ENCODE data around the gene ANKRD6. TPM values are rescaled to one million over a fixed set of nuclear protein-coding genes. Genes with fewer than 3 reads are reported as not detected.

ANKRD6 gene
- total and polyA plus RNA-seq, 2 donors (not counting 3 experiments of a cell fraction or from before 2014, with no cell fraction given) = 3.4 to 9.6 TPM

- Histone ChIP-seq H4K20me1 (replicated peaks; ENCODE audit: control insufficient read depth, extremely low read depth, insufficient read depth, low read length) (no peaks in the 10 kb centered on the region), H3K79me2 (ENCODE audit: control insufficient read depth, insufficient read depth, low read length) (no peaks in the 10 kb centered on the region), H3K4me1 (ENCODE audit: control insufficient read depth, extremely low read depth, insufficient read depth, low read length) (peaks cover 8% of the 10 kb centered on the region), H3K36me3 (ENCODE audit: control insufficient read depth in 2 of 2, extremely low read depth in 1 of 2, insufficient read depth in 2 of 2, low read length in 2 of 2) (no peaks in the 10 kb centered on the region), H3K9me1 (replicated peaks; ENCODE audit: control insufficient read depth, extremely low read depth, insufficient read depth, low read length) (no peaks in the 10 kb centered on the region), H3K4me2 (ENCODE audit: insufficient read depth, low read length) (peak overlapping the region; percentile 34), H3K27ac (ENCODE audit: insufficient read depth, low read depth, low read length) (no peak overlapping the region), H3K27me3 (ENCODE audit: control insufficient read depth in 2 of 2, insufficient read depth in 2 of 2, low read length in 2 of 2) (peaks cover 51 to 58% of the 10 kb centered on the region in 2 experiments), H2AFZ (ENCODE audit: low read depth, low read length) (peak overlapping the region; percentile 59), H3K9ac (replicated peaks; ENCODE audit: extremely low read depth, insufficient read depth, low read length) (no peak overlapping the region), H3K9me3 (replicated peaks; ENCODE audit: control insufficient read depth, insufficient read depth, low read length) (no peaks in the 10 kb centered on the region), H3K4me3 (replicated peaks in 1 of 3; ENCODE audit: insufficient read depth in 1 of 3, low read depth in 1 of 3, low read length in 3 of 3) (peak overlapping the region; percentile 28 to 38 (median 34))
- TF ChIP-seq FOS (IDR thresholded peaks at IDR 0.05; ENCODE audit: borderline replicate concordance, insufficient read depth, low read length) (no peak), EZH2 (IDR thresholded peaks at IDR 0.05; ENCODE audit: borderline replicate concordance, low read depth, low read length, severe bottlenecking) (peak; percentile 93)
- BruUV-seq (replicated peaks) = no TSS peak
- ChIA-PET CTCF (interaction anchor here (0.5 to 1.7 kb wide), 5 partner anchors 21 to 61 kb away, joined by 3 to 7 read pairs (median 3); no protein-coding TSS in a partner anchor), POLR2A (interaction anchor here (0.6 kb wide), 1 partner anchor 90 kb away, joined by 10 read pairs; no protein-coding TSS in a partner anchor)
- intact Hi-C loops (cut with micrococcal nuclease) = loop anchor here (1.0 kb wide), 1 partner anchor 39 kb away; no protein-coding TSS in a partner anchor
- no peak for DNase-seq (ENCODE audit: low read depth, low spot score)
- dilution Hi-C loops (cut with MboI; ENCODE audit: extremely low pct_ligation_motif_present, low sequenced_read_pairs) = no loop called here
- no peak for FAIRE-seq
Observed at GRCh38 chr6:89411145-89412070, 21.5 kb upstream of the ANKRD6 start.

GRCh38 chr6:89412071-89413005 is 20.6 kb upstream of the ANKRD6 start, which contains the start of gene RRAGD:
TSS of gene RRAGD (minus strand) at chr6:89412273. CDS start at chr6:89411993, 280 bp downstream.
- Histone ChIP-seq H3K9ac (replicated peaks; ENCODE audit: extremely low read depth, insufficient read depth, low read length) (no peak within 1 kb of the TSS), H3K79me2 (ENCODE audit: control insufficient read depth, insufficient read depth, low read length) (no peaks in the 10 kb centered on the region), H3K27ac (ENCODE audit: insufficient read depth, low read depth, low read length) (no peak within 1 kb of the TSS), H4K20me1 (replicated peaks; ENCODE audit: control insufficient read depth, extremely low read depth, insufficient read depth, low read length) (no peaks in the 10 kb centered on the region), H3K27me3 (ENCODE audit: control insufficient read depth in 2 of 2, insufficient read depth in 2 of 2, low read length in 2 of 2) (peaks cover 50 to 58% of the 10 kb centered on the region in 2 experiments), H3K9me3 (replicated peaks; ENCODE audit: control insufficient read depth, insufficient read depth, low read length) (no peaks in the 10 kb centered on the region), H2AFZ (ENCODE audit: low read depth, low read length) (peak within 1 kb of the TSS; percentile 59), H3K9me1 (replicated peaks; ENCODE audit: control insufficient read depth, extremely low read depth, insufficient read depth, low read length) (no peaks in the 10 kb centered on the region), H3K4me3 (replicated peaks in 1 of 3; ENCODE audit: insufficient read depth in 1 of 3, low read depth in 1 of 3, low read length in 3 of 3) (peak within 1 kb of the TSS; percentile 28 to 38 (median 34)), H3K4me1 (ENCODE audit: control insufficient read depth, extremely low read depth, insufficient read depth, low read length) (peaks cover 8% of the 10 kb centered on the region), H3K4me2 (ENCODE audit: insufficient read depth, low read length) (peak within 1 kb of the TSS; percentile 34), H3K36me3 (ENCODE audit: control insufficient read depth in 2 of 2, extremely low read depth in 1 of 2, insufficient read depth in 2 of 2, low read length in 2 of 2) (no peaks in the 10 kb centered on the region)
- intact Hi-C loops (cut with micrococcal nuclease) = no loop called here
- DNase-seq (ENCODE audit: low read depth, low spot score) (no peak), FAIRE-seq (no peak)
- TF ChIP-seq JUN (IDR thresholded peaks at IDR 0.05; ENCODE audit: borderline replicate concordance, insufficient read depth, insufficient read length, low read depth) = no peak
- no peak for TF ChIP-seq POLR2A (IDR thresholded peaks at IDR 0.05; ENCODE audit: low read depth, low read length)
- no peak for TF ChIP-seq MAX (IDR thresholded peaks at IDR 0.05; ENCODE audit: insufficient read depth, insufficient read length)
- no peak for TF ChIP-seq EZH2 (IDR thresholded peaks at IDR 0.05; ENCODE audit: borderline replicate concordance, low read depth, low read length, severe bottlenecking)
- no peak for TF ChIP-seq MYC (IDR thresholded peaks at IDR 0.05; ENCODE audit: low read depth, low read length)
- TF ChIP-seq CTCF (IDR thresholded peaks at IDR 0.05; ENCODE audit: extremely low read depth in 1 of 2, insufficient read depth in 1 of 2, low read depth in 1 of 2, low read length in 2 of 2) = no peak
- no peak for TF ChIP-seq GATA2 (IDR thresholded peaks at IDR 0.05; ENCODE audit: insufficient read depth, insufficient read length, low read depth, low read length)
- TF ChIP-seq POLR2AphosphoS5 (IDR thresholded peaks at IDR 0.05; ENCODE audit: insufficient read depth, low read depth, low read length) = no peak
- TF ChIP-seq FOS (IDR thresholded peaks at IDR 0.05; ENCODE audit: borderline replicate concordance, insufficient read depth, low read length) = no peak
- CTCF ChIA-PET = interaction anchor here (0.5 to 1.7 kb wide), 4 partner anchors 20 to 101 kb away, joined by 3 to 7 read pairs (median 3); no protein-coding TSS in a partner anchor
- POLR2A ChIA-PET = no interaction called here
- dilution Hi-C loops (cut with MboI; ENCODE audit: extremely low pct_ligation_motif_present, low sequenced_read_pairs) = no loop called here
- no TSS peak for BruUV-seq (replicated peaks)
